GM18517 (cell line): ENCODE results near the gene DEFB125.
"Not testable (repeated sequence)": the region's sequence is repeated elsewhere in the genome, so short reads cannot be mapped to it uniquely, and the experiment has no call there.

Experiments used
- ATAC-seq: cut with Tn5 transposase; IDR thresholded peaks from one replicate; pipeline ENCODE4 v1.9.1; 2021; ENCODE audit warnings: mild to moderate bottlenecking, moderate library complexity; ENCODE audit not compliant: unreplicated experiment

DEFB125 gene

GRCh38 chr20:87401-87800, at the start of gene DEFB125:
DEFB125 (plus strand) TSS chr20:87672; CDS start chr20:87710, 38 bp downstream.
- ATAC-seq: no peak

- no peak for ATAC-seq
These were observed 27.2 kb upstream of the DEFB125 start for GRCh38 chr20:60035-60918.

- ATAC-seq: no peak
These were observed 26.2 kb upstream of the DEFB125 start for GRCh38 chr20:61230-61629.

- ATAC-seq: no peak
These were observed 25.7 kb upstream of the DEFB125 start for GRCh38 chr20:61757-62156.

GRCh38 chr20:62487-62886, 25.0 kb upstream of the DEFB125 start:
- no peak for ATAC-seq

GRCh38 chr20:64026-64603, 23.4 kb upstream of the DEFB125 start:
- no peak for ATAC-seq

- no peak for ATAC-seq
These were observed 22.6 kb upstream of the DEFB125 start for GRCh38 chr20:64766-65322.

GRCh38 chr20:77231-77630, 10.2 kb upstream of the DEFB125 start:
- no peak for ATAC-seq

- ATAC-seq: no peak
These were observed 9.1 kb upstream of the DEFB125 start for GRCh38 chr20:78338-78737.

GRCh38 chr20:79565-79964, 7.9 kb upstream of the DEFB125 start:
- no peak for ATAC-seq

GRCh38 chr20:90651-91050, 3.2 kb downstream of the DEFB125 start:
- no peak for ATAC-seq

GRCh38 chr20:93641-94040, 6.2 kb downstream of the DEFB125 start:
- no peak for ATAC-seq

- no peak for ATAC-seq
These were observed 7.7 kb downstream of the DEFB125 start for GRCh38 chr20:95215-95614.

- not testable (repeated sequence) for ATAC-seq
These were observed 10.2 kb downstream of the DEFB125 start for GRCh38 chr20:97691-98090.

- no peak for ATAC-seq
These were observed 14.5 kb downstream of the DEFB125 start for GRCh38 chr20:101975-102374.

GRCh38 chr20:103456-103855, 16.0 kb downstream of the DEFB125 start:
- no peak for ATAC-seq

- ATAC-seq: no peak
These were observed 24.9 kb downstream of the DEFB125 start for GRCh38 chr20:112396-112795.

GRCh38 chr20:117518-117917, 30.0 kb downstream of the DEFB125 start:
- ATAC-seq: no peak

- ATAC-seq: not testable (repeated sequence)
These were observed 42.4 kb downstream of the DEFB125 start for GRCh38 chr20:129786-130323.

- ATAC-seq: no peak
These were observed 50.4 kb downstream of the DEFB125 start for GRCh38 chr20:137668-138490.

GRCh38 chr20:142290-142689, 54.8 kb downstream of the DEFB125 start, which contains the start of gene DEFB126:
DEFB126 (plus strand) TSS chr20:142590; CDS start chr20:142629, 39 bp downstream.
- ATAC-seq: no peak
